Cerebellar cortex (tissue), 1 donor: ENCODE measurements around the gene CXCL12.

ENCODE experiments used
- DNase-seq: peaks from one replicate; pipeline ENCODE4 v3.0.0-alpha.2; 2015; ENCODE audit warnings: low spot score

CXCL12 gene

DNA sequence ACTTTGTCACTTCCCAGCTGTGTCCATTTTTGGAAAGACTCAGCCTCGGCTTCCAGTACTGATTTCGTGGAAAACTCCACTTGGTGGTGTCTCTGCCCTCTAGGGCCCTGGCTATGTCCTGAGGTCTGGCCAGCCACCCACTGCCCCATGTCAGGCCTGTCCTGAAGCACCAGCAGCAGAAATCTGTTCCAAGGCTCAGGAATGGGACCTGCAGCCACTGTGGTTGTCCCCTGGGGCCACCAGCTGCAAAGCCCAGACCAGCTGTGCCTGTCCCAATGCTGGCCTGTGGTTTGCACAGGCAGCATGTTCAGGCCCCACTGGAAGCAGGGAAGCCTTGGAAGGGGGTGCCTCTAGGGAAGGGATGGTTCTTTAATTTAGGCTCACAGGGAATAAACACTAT lies 21.2 kb downstream of the CXCL12 start:
- no peak for DNase-seq

DNA sequence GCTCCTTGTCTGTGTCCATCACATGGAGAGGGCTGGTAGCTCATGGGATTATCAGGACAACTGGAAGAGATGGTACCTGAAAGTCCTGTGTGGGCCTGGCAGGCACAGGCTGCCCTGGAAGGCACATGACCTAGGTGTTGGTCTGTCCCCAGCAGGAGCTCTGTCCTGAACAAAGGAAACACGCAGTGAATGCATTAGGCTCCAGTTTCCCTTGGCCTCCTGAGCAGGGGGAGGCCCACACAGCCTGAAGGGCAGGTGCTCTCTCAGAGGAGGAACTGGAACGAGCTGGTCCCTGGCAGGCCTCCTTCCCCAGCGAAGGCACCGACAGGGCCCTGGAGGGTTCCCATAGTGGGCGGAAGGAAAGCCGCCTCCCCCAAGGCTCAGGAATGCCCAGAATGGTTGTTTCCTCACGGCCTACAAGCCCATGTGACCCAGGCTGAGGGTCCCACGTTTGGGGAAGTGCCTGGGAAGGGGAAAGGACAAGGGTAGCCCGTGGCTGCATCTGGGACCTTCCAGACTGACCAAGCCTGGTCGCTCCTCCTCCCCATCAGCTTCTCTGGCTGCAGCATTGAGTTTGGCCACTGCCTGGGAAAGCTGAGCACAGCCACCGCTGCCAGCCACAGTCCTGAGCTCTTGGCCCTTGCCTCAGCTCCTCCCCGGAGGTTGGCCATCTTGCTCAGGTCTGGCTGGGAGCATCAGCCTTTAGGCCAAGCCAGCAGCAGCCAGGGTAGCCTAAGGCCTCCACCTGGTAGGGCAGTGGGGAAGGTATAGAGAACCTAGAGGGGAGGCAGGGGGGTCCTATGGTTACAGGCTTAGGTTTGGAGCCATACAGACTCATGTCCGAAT lies 21.8 kb downstream of the CXCL12 start:
- DNase-seq, result no peak

DNA sequence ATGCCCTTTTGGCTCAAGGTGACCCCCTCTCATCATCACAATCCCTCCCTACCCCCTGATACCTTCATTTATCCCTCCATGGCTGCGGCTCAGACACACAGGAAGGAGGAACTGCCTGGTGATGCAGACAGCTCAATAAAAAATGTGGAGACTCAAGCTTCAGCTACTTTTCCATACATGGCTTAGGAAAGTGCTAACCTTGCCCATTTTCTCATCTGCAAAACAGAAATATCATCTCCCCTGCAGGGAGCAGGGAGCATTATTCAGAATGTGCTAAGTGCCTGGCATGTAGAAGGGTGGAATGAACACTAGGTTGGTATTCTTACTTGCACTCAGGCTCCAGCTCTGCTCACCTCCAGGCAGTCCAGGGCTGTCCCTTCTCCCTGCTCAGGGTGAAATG lies 23.8 kb downstream of the CXCL12 start:
- no peak for DNase-seq

DNA sequence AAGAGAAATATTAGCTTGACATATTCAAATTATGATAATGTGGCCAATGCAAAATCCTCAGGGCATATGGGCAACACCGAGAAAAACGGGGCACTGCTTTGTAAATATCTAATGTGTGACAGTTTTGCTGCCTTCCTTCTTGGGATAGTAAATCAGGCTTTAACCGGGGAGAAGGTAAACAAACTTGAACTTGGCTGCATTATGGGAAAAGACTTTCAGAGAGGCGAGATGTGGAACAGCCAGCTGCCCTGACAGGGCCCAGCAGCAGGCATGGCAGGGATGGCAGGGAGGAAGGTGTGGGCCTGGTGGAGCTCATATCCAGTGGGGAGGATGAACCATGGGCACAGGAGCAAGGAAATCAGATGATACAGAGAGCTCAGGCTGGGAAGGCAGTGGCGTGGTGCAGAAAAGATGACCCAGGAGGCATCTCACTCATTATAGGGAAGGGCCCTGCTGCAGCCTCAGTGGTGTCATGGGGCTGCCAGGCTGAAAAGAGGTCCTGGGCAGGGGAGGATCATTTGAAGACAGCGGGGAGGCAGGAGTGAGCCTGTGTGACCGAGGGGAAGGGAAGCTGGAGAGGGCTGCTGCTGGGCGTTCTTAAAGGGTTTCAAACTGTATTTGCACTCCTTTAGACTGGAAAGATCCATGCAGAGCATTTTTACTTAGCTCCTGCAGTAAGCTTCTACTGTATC lies 26.7 kb downstream of the CXCL12 start:
- DNase-seq, result no peak

DNA sequence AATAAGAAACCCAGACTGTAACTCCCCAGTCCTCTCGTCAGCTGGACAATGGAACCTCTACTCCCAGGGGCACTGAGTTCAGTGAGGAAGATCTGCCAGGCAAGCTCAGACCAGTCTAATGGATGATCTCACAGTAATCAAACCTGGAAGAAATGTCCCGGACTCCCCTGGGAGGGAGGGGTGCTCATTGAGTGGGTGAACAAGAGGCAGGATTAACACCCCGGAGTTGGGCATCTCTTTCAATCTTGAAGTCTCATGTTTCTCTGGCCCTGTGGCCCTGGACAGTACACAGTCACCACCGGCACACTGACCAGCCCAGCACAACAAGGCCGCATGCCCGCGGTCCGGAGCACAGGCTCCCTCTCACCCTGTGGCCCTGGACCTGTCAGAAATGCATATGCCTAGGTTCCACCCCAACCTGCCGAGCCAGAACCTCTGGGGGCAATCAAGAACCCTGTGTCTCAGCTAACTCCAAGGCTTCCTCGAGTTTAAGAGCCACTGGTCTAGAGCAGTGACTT lies 27.8 kb downstream of the CXCL12 start:
- DNase-seq, result no peak

DNA sequence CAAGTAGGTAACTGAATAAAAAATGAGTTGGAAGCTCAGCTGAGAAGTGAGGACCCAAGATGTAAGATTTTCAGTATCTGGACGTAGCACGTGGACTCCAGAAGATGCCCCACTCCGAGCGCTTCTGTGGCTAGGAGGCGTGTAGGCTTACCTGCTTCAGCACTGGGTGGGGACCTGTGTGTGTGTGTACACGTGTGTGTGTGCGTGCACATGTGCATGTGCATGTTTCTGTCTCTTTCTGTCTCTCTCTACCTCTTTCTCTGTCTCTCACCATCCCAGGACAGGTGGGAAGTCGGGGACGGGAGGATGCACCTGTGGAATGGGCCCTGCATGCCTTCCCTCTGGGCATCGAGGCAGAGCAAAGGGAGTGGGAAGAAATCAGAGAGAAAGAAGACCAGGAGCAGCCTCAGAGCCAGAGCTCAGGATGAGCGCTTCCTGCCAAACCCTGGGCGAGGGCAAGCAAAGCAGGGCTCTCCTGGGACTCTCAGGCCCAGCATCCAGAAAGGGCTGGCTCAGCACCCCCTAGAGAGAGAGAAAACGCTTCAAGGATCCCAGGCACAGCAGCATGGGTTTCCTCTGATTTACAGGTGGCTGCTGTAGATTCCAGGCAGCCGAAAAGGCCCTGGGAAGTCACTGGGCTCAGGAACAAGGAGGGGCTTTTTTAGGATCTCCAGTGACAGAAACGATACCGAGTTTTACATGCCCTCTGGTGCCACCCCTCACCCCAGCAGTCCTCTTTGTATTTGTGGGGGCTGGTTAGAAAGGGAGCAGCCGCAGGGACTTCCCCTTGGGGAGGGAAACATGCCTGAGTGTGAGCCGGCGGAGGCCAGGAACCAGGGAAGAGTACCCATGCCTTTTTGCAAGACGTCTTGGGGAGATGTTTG lies 28.5 kb downstream of the CXCL12 start:
- DNase-seq, result no peak

DNA sequence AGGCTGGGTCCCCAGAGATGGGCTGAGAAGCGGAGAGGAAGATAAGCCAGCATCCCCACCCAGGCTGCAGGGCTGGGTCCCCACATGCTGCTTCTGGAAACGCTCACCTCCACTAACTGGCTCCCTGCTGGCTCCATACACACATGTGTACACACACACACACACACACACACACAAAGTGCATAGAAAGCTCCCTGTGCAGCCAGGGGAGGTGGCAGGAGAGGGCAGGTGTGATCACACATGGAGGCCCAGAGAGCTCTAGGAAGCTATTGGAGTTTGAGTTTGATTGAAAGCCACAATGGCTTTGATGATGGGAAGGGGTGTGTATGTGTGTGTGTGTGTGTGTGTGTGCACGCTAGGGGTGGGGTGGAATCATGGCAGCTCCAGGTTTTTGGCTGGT lies 29.3 kb downstream of the CXCL12 start:
- DNase-seq, result no peak

DNA sequence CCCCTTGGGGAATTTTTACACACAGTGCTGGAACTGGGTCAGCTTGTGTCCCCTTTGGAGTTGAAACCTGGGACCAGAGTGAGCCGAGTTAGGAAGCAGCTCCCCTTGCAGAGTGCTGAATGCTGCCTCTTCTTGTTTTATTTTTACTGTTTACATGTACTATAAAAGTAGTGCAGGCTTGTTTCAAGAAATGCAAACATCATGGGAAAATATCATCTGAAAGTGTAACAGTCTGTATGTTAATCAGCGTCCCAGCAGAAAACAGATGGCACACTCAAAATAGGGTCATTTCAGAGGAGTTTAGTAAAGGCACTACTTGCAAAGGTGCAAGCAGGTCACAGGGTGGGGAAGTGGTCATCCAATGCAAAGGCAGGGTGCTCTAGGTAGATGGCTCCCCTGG lies 30.1 kb downstream of the CXCL12 start:
- DNase-seq, result no peak

DNA sequence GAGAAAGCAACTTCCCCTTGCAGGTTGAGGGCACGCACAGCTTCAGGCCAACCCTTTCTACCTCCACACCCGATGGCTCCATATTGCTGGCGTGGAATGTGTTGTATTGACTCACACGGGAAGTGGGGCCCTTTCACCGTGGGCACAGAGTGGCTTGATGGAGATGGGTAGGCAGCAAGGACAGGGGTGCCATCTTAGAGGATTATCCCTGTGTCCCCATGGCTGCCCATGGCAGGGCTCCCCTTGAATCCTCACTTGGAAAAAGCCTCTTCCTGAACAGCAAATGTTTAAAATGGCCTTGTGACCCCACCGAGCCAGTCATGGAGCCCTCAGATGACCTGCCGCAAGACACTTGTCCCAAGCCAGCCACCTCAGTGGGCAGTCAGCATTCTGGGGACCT lies 31.2 kb downstream of the CXCL12 start:
- DNase-seq, result no peak

DNA sequence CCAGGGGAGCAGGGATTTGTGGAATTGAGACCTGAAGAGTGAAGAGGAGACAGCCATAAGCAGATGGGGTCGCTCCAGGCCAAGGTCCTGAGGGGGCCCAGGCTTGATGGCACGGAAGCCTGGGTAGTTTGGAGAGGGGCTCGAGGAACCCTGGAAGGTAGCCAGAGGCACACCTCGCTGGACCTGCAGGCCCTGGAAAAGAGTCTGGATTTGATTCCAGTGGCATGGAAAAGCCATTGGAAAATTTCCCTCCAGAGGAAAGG lies 31.8 kb downstream of the CXCL12 start:
- DNase-seq, result no peak

DNA sequence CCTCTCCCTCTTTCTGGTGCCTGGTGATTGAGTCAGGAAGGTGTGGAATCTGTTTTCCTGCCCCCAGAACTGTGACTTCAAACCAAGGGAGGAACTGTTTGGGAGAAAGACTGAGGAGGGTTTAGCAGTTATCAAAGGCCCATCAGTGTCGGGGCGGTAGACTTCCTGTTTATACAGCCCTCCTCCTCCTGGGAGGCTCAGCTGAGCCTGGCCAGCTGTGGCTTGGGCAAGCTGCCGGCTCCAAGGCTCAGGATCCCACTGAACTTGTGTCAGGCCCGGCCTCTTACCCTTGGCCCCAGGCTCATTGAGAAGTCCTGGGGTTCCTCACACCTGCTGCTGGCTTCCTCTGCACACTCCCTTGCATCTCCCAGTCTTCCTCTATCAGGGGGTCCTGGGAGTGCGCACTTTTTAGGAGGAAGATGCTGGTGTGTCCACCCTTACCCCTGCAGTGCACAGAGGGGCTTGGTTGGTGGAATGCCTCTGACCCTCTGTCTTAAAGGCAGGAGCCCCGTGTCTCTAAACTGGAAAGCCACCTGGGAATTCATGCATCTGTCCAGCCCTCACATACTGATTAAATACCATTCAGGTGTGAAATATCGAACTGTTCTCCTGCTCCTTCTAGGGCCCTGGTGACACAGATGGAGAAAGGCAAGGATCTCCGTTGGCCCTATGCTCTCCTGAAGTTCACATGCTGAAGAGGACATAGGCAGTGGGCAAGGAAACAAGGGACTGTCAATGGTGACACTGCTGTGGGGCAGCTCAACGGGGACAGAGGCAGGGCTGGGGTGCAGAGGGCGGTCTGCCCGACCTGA lies 32.4 kb downstream of the CXCL12 start:
- DNase-seq, result no peak

DNA sequence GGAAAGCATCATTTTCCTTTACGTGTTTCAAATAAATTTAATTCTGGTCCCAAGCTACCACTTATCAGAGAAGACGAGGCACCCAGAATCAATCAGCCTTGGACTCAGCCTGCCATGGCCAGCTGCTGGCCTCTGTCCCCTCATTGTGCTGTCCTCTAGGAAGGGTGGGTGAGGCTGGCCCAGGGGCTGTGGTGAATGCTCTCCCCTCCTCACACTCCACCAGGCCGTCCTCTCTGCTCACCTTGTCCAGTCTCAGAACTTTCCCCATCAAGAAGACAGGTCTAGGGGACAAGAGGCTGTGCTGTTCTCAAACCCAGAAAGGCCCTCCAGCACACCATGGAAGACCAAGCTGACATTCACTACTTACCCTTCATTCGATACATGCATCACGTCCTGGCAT lies 36.4 kb downstream of the CXCL12 start:
- no peak for DNase-seq

DNA sequence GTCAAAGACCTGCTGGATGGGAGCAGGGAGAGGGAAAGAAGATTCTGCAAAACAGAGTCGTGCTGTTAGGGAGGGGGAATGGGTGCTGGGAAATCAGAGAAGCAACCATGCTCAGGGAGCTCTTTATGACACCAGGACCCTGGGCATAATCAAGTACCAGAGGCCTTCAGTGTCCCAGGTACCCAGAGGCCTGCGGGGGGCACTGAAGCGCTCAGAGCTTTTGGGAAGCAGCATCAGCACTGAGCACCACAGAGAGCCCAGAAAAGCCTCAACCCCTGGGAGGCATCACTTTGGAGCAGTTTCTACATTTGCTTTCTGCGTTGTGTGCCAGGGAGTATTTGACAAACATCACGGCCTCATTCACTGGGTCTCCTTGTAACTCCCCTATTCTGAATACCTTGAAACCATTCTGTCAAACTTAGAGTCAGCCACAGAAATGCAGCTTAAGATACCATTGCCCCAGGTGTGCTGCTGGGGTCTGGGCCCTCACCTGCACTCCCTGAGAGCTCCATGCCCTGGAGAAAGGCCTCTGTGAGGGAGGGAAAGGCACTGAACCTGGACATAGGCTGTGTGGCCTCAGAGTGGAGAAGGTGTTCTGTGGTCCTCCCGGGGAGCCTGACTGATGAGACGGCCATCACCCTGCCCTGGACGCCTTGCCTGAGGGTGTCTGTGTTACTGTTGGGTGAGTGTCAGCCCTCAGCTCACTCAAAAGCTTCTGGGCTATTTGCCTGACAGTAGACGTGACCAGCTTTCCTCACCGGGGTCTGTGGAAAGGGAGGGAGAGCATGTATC lies 37.1 kb downstream of the CXCL12 start:
- DNase-seq, result no peak

DNA sequence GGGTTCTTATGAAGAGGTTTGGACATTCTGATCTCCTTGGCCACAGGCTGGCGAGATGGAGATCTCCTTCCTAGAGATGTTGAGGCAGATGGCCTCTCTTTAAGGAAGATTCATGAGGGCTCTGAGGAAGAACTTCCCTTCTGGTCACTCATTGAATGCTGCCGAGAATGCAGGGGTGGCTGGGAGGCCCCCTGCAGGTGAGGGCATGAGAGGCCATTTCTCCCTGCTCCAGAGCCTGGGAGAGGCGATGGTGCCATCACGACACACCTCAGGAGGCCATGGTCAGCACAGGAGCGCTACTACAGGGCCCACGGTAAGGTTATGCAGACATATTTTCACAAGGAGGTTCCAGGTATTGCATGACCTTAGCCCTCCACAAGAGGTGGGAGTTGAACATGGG lies 40.2 kb downstream of the CXCL12 start:
- DNase-seq, result no peak

DNA sequence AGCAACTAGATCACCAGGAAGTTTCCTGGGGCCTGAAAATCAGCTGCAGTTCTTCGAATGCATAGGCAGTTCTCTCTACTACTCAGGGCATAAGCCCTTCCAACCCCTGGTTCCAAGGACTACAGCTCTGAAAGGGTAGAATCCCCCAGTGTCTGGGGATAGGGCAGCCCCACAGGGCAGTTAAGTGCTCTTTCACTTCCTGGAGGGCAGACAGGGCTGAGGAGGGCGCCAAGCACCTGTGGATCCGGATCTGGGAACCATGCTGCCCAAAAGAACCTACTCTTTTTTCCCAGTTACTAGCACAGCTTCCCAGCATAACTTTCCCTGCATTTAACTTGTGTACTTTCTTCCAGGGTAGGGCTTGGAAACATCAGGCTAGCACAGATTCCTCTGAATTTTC lies 41.1 kb downstream of the CXCL12 start:
- DNase-seq, result no peak

DNA sequence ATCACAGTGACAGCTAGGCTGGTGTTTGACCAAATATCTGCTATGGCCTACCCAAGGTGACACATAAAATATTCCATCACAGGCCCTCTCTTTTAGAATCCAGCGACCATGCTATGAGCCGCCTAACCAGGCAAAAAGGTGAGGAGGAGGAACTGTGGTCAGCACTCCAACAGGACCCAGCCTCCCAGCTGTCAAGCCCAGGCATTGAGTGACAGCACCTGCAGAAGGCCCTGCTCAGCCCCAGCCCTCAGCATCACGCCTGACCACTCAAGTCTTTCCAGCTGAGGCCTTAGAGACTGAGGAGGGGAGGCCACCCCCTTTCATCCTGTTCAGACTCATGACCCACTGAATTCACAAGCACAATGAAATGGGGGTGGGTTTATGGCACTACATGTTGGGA lies 43.0 kb downstream of the CXCL12 start:
- no peak for DNase-seq

DNA sequence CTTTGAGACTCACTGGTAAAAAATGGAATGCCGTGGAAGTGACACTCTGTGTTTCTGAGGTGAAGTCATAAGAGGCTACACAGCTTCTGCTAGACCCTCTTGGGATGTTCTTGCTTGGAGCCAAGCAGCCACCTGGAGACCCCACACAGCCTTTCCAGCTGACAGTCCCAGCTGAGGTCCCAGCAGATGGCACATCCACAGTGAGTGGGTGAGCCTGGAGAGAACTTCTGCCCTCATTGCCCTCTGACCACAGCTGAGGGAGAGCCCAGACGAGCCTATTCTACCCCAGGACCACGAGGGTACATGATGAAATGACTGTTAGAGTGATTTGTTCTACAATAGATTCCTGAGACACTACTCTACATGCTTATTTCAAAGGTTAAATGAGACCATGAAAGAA lies 44.3 kb downstream of the CXCL12 start:
- no peak for DNase-seq

DNA sequence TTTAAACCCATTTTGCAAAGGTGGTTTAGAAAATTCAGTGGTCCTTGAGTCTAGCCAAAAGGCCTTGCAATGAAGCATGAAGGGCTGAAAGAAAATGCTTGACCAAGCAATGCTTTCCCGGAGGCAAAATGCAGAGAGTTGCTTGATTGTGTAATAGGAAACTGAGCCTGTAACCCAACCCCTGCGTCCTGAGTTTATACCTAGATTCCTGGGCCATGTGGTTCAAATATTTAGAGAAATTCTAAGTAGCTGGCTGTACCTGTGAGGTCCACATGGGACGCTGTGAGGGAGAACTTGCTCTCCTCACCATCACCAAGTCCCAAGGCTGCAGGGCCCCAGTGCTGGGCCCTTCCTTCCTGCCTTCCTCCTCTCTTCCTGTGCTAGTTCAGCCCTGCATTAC lies 45.7 kb downstream of the CXCL12 start:
- DNase-seq, result no peak

DNA sequence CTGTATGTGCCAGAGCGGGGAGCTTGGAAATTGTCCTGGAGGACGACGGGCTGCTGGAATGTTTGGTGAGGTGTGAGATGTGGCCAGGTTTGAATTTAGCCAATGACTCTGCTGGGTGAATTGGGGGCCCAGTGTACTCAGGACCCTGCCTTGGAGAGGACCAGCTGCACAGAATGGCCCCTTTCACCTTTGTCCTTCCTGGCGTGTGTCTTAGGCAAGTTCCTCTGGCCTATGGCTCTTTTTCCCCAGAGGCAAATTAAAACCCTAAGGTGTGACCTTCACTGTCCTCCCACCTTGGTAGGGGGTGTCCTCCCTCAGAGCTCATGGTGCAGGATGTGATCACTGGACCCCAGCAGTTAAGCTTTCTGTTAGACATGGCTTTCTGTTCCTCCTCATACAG lies 47.8 kb downstream of the CXCL12 start:
- no peak for DNase-seq

DNA sequence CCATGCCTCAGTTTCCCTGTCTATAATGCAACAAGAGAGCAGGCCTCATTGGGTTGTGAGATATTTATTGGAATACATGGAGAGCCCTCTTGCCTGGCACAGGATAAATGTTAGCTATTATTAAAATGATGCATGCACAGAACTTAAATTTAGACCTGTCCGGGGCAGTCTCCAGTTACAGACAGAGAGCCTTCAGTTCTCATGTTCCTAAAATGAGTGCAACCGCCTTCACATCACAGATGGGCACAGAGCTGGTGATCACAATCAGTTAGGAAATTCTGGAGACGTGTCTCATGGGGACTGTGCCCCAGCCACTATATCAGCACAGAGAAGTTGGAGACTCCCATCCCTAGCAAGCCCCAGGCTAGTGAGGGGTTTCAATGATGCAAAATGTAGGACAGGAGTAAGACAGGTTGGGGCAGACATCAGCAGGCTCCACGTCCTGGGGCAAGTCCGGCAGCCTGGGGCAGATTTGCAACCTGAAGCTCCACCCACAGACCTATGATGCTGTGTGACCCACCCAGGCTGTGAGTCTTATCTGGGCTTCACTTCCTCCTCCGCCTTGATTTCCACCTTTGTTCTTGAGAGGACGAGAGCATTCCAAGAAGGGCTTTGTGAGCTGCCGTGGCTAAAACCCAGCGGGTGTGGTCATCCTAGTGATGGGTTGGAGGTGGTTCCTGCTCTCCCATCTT lies 49.4 kb downstream of the CXCL12 start:
- no peak for DNase-seq
